Activated naive CD8-positive, alpha-beta T cell (primary cell): ENCODE measurements around the gene MLN.

Source experiments
- H3K27ac Mint-ChIP-seq: one replicate; pipeline ENCODE4 v1.8.0; 2021; ENCODE audit warnings: mixed read lengths
- H3K27me3 Mint-ChIP-seq: one replicate; pipeline ENCODE4 v1.8.0; 2021; ENCODE audit warnings: mixed read lengths
- H3K36me3 Mint-ChIP-seq: one replicate; pipeline ENCODE4 v1.8.0; 2021; ENCODE audit warnings: mixed read lengths
- H3K4me1 Mint-ChIP-seq: one replicate; pipeline ENCODE4 v1.8.0; 2021; ENCODE audit warnings: low read depth, mixed read lengths
- H3K4me3 Mint-ChIP-seq: one replicate; pipeline ENCODE4 v1.8.0; 2021; ENCODE audit warnings: mild to moderate bottlenecking, mixed read lengths
- H3K9me3 Mint-ChIP-seq: one replicate; pipeline ENCODE4 v1.8.0; 2021; ENCODE audit warnings: low read depth, mixed read lengths

MLN gene

GRCh38 chr6:33768644-33769120 is 35.1 kb downstream of the MLN start:
- no peak overlapping the region for H3K27ac Mint-ChIP-seq
- no peak overlapping the region for H3K4me3 Mint-ChIP-seq
- no peaks in the 10 kb centered on the region for H3K27me3 Mint-ChIP-seq
- H3K36me3 Mint-ChIP-seq = peaks cover 2% of the 10 kb centered on the region
- H3K4me1 Mint-ChIP-seq = peaks cover 10% of the 10 kb centered on the region
- no peaks in the 10 kb centered on the region for H3K9me3 Mint-ChIP-seq

- Mint-ChIP-seq H3K4me3 (no peak overlapping the region), H3K36me3 (no peaks in the 10 kb centered on the region), H3K27me3 (no peaks in the 10 kb centered on the region), H3K9me3 (no peaks in the 10 kb centered on the region), H3K27ac (no peak overlapping the region), H3K4me1 (peaks cover 8% of the 10 kb centered on the region)
These were observed 36.6 kb downstream of the MLN start for GRCh38 chr6:33766921-33767907.

GRCh38 chr6:33765368-33765767 is 38.4 kb downstream of the MLN start:
- Mint-ChIP-seq H3K27ac (no peak overlapping the region), H3K36me3 (no peaks in the 10 kb centered on the region), H3K27me3 (no peaks in the 10 kb centered on the region), H3K4me3 (no peak overlapping the region), H3K9me3 (no peaks in the 10 kb centered on the region), H3K4me1 (peaks cover 5% of the 10 kb centered on the region)

- Mint-ChIP-seq H3K9me3 (no peaks in the 10 kb centered on the region), H3K27ac (no peak overlapping the region), H3K27me3 (no peaks in the 10 kb centered on the region), H3K36me3 (no peaks in the 10 kb centered on the region), H3K4me3 (no peak overlapping the region), H3K4me1 (peaks cover 5% of the 10 kb centered on the region)
These were observed 39.8 kb downstream of the MLN start for GRCh38 chr6:33764036-33764435.

GRCh38 chr6:33763483-33763882 is 40.3 kb downstream of the MLN start:
- Mint-ChIP-seq H3K4me1 (peaks cover 5% of the 10 kb centered on the region), H3K36me3 (no peaks in the 10 kb centered on the region), H3K27ac (no peak overlapping the region), H3K9me3 (no peaks in the 10 kb centered on the region), H3K27me3 (no peaks in the 10 kb centered on the region), H3K4me3 (no peak overlapping the region)

- Mint-ChIP-seq H3K4me3 (no peak overlapping the region), H3K36me3 (no peaks in the 10 kb centered on the region), H3K9me3 (no peaks in the 10 kb centered on the region), H3K27ac (no peak overlapping the region), H3K4me1 (peaks cover 4% of the 10 kb centered on the region), H3K27me3 (no peaks in the 10 kb centered on the region)
These were observed 41.1 kb downstream of the MLN start for GRCh38 chr6:33762713-33763112.

GRCh38 chr6:33761922-33762629 is 41.7 kb downstream of the MLN start:
- Mint-ChIP-seq H3K27ac (no peak overlapping the region), H3K9me3 (no peaks in the 10 kb centered on the region), H3K36me3 (no peaks in the 10 kb centered on the region), H3K4me3 (no peak overlapping the region), H3K27me3 (no peaks in the 10 kb centered on the region), H3K4me1 (peaks cover 4% of the 10 kb centered on the region)

GRCh38 chr6:33761581-33761921 is 42.3 kb downstream of the MLN start:
- Mint-ChIP-seq H3K36me3 (no peaks in the 10 kb centered on the region), H3K4me3 (no peak overlapping the region), H3K9me3 (no peaks in the 10 kb centered on the region), H3K27me3 (no peaks in the 10 kb centered on the region), H3K27ac (no peak overlapping the region), H3K4me1 (peaks cover 4% of the 10 kb centered on the region)

GRCh38 chr6:33759887-33760629 is 43.7 kb downstream of the MLN start:
- Mint-ChIP-seq H3K27ac (no peak overlapping the region), H3K36me3 (no peaks in the 10 kb centered on the region), H3K9me3 (no peaks in the 10 kb centered on the region), H3K4me3 (no peak overlapping the region), H3K4me1 (peaks cover 4% of the 10 kb centered on the region), H3K27me3 (no peaks in the 10 kb centered on the region)

- H3K36me3 Mint-ChIP-seq = no peaks in the 10 kb centered on the region
- no peaks in the 10 kb centered on the region for H3K9me3 Mint-ChIP-seq
- no peak overlapping the region for H3K4me3 Mint-ChIP-seq
- H3K27me3 Mint-ChIP-seq = no peaks in the 10 kb centered on the region
- H3K27ac Mint-ChIP-seq = no peak overlapping the region
- peaks cover 4% of the 10 kb centered on the region for H3K4me1 Mint-ChIP-seq
These were observed 45.0 kb downstream of the MLN start for GRCh38 chr6:33758815-33759216.

- no peak overlapping the region for H3K4me3 Mint-ChIP-seq
- H3K27me3 Mint-ChIP-seq = no peaks in the 10 kb centered on the region
- H3K27ac Mint-ChIP-seq = no peak overlapping the region
- H3K4me1 Mint-ChIP-seq = peaks cover 4% of the 10 kb centered on the region
- H3K9me3 Mint-ChIP-seq = no peaks in the 10 kb centered on the region
- H3K36me3 Mint-ChIP-seq = no peaks in the 10 kb centered on the region
These were observed 45.9 kb downstream of the MLN start for GRCh38 chr6:33757906-33758305.

- Mint-ChIP-seq H3K36me3 (no peaks in the 10 kb centered on the region), H3K9me3 (no peaks in the 10 kb centered on the region), H3K27ac (no peak overlapping the region), H3K4me3 (no peak overlapping the region), H3K27me3 (no peaks in the 10 kb centered on the region), H3K4me1 (peaks cover 4% of the 10 kb centered on the region)
These were observed 46.7 kb downstream of the MLN start for GRCh38 chr6:33757113-33757512.

GRCh38 chr6:33756211-33756954 is 47.4 kb downstream of the MLN start:
- no peak overlapping the region for H3K27ac Mint-ChIP-seq
- H3K4me3 Mint-ChIP-seq = no peak overlapping the region
- H3K27me3 Mint-ChIP-seq = no peaks in the 10 kb centered on the region
- H3K36me3 Mint-ChIP-seq = no peaks in the 10 kb centered on the region
- H3K9me3 Mint-ChIP-seq = no peaks in the 10 kb centered on the region
- peaks cover 4% of the 10 kb centered on the region for H3K4me1 Mint-ChIP-seq

- Mint-ChIP-seq H3K4me3 (no peak overlapping the region), H3K27me3 (no peaks in the 10 kb centered on the region), H3K4me1 (no peaks in the 10 kb centered on the region), H3K27ac (no peak overlapping the region), H3K9me3 (no peaks in the 10 kb centered on the region), H3K36me3 (no peaks in the 10 kb centered on the region)
These were observed 48.5 kb downstream of the MLN start for GRCh38 chr6:33755070-33755869.
